GM13977 (cell line): Measurements from ENCODE around the gene HRH1.

Source experiments
- DNase-seq: peaks from one replicate; pipeline ENCODE4 v3.0.0; 2012; ENCODE audit warnings: low spot score
- in situ Hi-C: fragments of 300-500 bp; cut with MboI; formaldehyde crosslinking; loops from one replicate; pipeline ENCODE4 v1.12.0; 2022; ENCODE audit warnings: low sequenced_read_pairs, low pct_unique_long_range_greater_than_20kb, mixed read lengths, inconsistent platforms; ENCODE audit not compliant: unreplicated experiment
- TF ChIP-seq, protein P1 (sequence below): IDR thresholded peaks from 2 replicates; pipeline ENCODE4 v1.5.1; 2012; ENCODE audit warnings: mild to moderate bottlenecking, control low read depth; ENCODE audit not compliant: insufficient read depth; ENCODE audit errors: extremely low read depth, missing control alignments

Gene HRH1

DNA sequence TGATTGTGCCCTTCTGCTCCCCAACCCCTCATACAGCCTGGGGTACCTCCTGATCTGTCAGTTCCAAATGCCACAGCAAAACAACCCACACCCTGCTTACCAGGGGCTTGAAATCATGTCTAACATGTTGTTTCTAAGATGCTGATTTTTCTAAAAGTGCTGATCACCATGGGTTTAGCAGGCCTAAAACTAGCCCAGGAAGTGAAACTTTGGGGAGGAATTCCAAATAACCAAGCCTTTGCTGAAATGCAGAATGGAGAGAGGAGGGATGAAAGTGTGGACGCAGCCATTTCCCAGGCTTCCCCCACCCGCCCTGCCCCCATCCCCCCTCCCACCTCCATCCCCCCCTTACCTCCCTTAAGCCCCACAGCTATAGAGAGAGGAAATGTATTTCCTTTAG is 2.0 kb upstream of the HRH1 start:
- DNase-seq = no peak
- TF ChIP-seq, protein P1, sequence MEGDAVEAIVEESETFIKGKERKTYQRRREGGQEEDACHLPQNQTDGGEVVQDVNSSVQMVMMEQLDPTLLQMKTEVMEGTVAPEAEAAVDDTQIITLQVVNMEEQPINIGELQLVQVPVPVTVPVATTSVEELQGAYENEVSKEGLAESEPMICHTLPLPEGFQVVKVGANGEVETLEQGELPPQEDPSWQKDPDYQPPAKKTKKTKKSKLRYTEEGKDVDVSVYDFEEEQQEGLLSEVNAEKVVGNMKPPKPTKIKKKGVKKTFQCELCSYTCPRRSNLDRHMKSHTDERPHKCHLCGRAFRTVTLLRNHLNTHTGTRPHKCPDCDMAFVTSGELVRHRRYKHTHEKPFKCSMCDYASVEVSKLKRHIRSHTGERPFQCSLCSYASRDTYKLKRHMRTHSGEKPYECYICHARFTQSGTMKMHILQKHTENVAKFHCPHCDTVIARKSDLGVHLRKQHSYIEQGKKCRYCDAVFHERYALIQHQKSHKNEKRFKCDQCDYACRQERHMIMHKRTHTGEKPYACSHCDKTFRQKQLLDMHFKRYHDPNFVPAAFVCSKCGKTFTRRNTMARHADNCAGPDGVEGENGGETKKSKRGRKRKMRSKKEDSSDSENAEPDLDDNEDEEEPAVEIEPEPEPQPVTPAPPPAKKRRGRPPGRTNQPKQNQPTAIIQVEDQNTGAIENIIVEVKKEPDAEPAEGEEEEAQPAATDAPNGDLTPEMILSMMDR = no peak
- in situ Hi-C loops = no loop called here

DNA sequence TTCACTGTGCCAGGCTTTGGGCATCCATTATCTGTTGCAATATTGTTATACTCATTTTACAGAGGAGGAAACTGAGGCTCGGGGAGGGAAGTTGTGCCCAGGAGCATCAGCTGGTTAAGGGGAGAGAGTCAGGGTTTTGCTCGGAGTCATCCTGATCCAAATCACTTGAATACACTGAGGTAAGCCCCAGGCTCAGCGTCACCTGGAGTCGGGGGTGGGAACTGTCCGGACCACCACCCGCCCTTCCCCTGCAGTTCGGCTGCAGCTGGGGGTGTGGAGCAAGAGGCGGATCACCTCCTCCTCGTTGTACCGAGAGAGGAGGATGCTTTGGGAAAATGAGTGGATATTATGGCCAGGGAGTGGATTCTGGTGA is 646 bp downstream of the HRH1 start:
- no peak for DNase-seq
- in situ Hi-C loops = no loop called here
- TF ChIP-seq, protein P1 = no peak

DNA sequence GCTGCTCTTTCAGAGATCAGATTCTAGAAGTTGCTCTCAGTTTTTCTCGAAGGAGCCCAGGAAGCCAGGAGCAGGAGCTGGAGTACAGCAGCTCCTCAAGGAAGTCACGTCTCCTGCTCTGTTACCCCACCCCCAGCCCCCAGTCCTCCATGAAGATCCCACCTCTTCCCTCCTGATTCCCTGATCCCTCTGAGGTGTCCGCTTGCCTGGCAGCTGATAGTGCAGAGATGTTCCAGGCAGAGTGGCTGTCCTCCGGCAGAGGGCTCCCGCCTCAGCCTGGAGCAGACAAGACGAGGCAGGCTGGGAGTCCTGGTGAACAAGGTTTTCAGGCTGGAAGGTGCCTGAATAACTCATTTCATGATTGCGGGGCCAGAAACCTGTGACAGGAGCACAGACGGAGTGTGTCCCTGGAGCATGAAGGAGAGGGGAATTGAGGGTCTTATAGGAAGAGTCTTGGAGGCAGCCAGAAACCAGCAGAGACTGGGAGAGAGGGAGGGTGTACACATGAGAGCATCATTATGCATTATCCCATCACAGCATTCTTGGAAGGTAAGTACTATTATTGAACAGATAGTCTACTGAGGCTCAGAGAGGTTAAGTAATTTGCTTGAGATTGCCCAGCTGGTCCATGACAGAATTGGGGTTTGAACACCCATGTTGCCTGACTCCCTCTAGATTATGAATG is 1.2 kb downstream of the HRH1 start:
- TF ChIP-seq, protein P1 = peak; percentile 46
- in situ Hi-C loops = no loop called here
- DNase-seq = no peak

DNA sequence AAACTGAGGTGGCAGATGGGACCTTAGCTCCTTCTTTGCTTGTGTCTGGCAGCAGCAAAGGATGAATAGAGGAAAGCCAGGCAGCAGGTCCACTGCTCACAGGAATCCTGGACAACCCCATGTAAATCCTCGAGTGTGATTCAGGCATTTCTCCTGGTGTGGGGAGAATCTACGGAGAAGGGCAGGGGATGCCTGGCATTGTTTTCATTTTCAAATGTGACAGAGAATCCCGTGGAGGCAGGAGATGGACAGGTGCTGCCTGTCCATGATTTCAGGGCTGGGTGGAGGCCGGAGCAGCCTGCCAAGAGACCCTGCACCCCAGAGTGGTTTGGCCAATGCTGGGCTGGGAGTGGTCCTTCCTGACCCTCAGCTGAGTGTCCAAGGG is 1.7 kb downstream of the HRH1 start:
- TF ChIP-seq, protein P1 = no peak
- in situ Hi-C loops = no loop called here
- DNase-seq = no peak

DNA sequence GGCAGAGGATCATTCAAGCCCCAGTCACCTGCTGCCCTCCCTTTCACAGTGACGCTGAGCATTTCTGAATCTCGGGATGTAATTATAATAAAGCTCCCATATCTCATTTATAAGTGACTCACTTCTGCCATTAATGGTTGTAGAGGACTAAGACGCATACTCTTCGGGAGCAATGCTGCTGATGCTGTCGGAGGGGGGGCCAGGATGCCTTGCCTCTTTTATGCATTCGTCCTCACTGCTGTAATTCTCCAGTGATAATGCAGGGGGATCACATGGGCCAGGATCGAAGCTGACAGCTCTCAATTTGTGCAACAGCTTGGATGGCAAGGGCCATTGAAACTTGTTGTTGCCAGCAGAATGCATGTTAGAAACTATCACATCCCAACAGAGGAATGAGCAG is 3.1 kb downstream of the HRH1 start:
- TF ChIP-seq, protein P1 = no peak
- no peak for DNase-seq
- in situ Hi-C loops = no loop called here

DNA sequence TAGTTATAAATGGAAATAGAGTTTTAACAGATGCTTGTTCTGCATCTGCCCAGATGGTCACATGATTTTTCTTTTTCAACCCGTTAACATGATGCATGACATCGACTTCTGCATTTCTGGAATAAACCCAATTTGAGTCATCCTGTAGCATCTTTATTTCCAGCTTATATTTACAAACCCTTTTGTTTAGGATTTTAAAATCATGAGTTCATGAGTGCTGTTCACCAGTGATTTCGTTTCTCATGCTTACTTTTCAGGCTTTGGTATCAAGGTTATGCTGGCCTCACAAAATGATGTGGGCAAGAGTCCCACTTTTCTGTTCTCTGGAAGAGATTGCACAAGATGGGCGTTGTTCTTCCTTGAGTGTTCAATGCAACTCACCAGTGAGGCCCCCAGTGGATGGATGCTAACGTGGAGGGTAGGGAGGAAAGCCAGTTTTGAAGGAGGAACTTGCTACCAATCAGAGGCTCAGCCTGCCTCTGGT is 5.2 kb downstream of the HRH1 start:
- in situ Hi-C loops = no loop called here
- TF ChIP-seq, protein P1 = no peak
- no peak for DNase-seq
